RCC 7860 (cell line): ENCODE data around the gene BRAF.

Experiments used
- DNase-seq: peaks from one replicate; pipeline ENCODE4 v3.0.0-alpha.2; 2015; ENCODE audit warnings: low spot score
- FAIRE-seq: peaks from 2 replicates; lab custom pipeline; 2012; peaks lifted over from hg19 to GRCh38; lab: Jason Lieb, UNC

BRAF gene

DNA sequence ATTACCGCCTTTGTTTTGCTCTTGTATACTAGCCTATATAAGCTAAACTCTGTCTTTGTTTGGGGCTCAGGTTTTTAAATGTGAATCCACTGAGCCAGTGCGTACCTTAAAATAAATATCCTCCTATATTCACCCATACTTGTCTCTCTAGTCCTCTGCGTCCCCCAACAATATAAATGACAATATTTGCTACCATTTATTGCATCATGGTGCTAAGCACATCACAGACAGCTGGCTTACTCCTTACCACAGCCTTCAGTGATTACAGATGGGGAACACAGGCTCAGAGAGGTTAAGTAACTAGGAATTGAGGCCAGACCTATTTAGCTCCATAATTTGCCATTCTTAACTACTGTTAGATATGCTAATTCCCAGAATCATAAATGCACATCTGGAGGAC is 255.4 kb downstream of the BRAF start:
- FAIRE-seq (no peak), DNase-seq (no peak)
